ENCODE data around the gene C11orf98. TPM values are rescaled to one million over a fixed set of nuclear protein-coding genes. Genes with fewer than 3 reads are reported as not detected.

C11orf98 gene
- total and polyA plus RNA-seq, 2 of the 13 experiments (the other 11 are each of a cell fraction or from before 2014, with no cell fraction given) = 30.4 to 91.8 TPM

GRCh38 chr11:62678770-62679696, 14.0 kb upstream of the C11orf98 start, which contains the start of gene UBXN1 (continued):
- TF ChIP-seq FOXP4 (CRISPR knock-in tag; IDR thresholded peaks at IDR 0.05) (0 out of 2 replicates have a peak, but pooled peaks have one; percentile 19), NCOA1 (CRISPR knock-in tag; IDR thresholded peaks at IDR 0.05) (no peak), ZNF382 (CRISPR knock-in tag; IDR thresholded peaks at IDR 0.05; ENCODE audit: borderline replicate concordance) (no peak), ATF5 (CRISPR knock-in tag; IDR thresholded peaks at IDR 0.05; ENCODE audit: low read depth) (no peak), ZNF776 (CRISPR knock-in tag; IDR thresholded peaks at IDR 0.05) (peak; percentile 82; the same call in 1 of the 2 replicates), KAT2B (IDR thresholded peaks at IDR 0.05; ENCODE audit: borderline replicate concordance, low read depth, low read length) (no peak), ZKSCAN8 (CRISPR knock-in tag; IDR thresholded peaks at IDR 0.05; ENCODE audit: borderline replicate concordance) (no peak), ZFP36L1 (CRISPR knock-in tag; IDR thresholded peaks at IDR 0.05) (no peak), ELF3 (CRISPR knock-in tag; IDR thresholded peaks at IDR 0.05) (peak; percentile 82), ADNP (CRISPR knock-in tag; IDR thresholded peaks at IDR 0.05) (no peak), ZMYM2 (CRISPR knock-in tag; IDR thresholded peaks at IDR 0.05) (no peak), MXD1 (CRISPR knock-in tag; IDR thresholded peaks at IDR 0.05) (peak; percentile 81), FUBP1 (CRISPR knock-in tag; IDR thresholded peaks at IDR 0.05; ENCODE audit: borderline replicate concordance) (no peak), KLF11 (CRISPR knock-in tag; IDR thresholded peaks at IDR 0.05) (peak; percentile 74), MIXL1 (CRISPR knock-in tag; IDR thresholded peaks at IDR 0.05) (peak; percentile 69; the same call in 1 of the 2 replicates), ZNF567 (CRISPR knock-in tag; IDR thresholded peaks at IDR 0.05; ENCODE audit: borderline replicate concordance) (no peak), ZNF766 (CRISPR knock-in tag; IDR thresholded peaks at IDR 0.05; ENCODE audit: borderline replicate concordance) (no peak; the same call in 1 of the 2 replicates), ZFP82 (CRISPR knock-in tag; IDR thresholded peaks at IDR 0.05; ENCODE audit: borderline replicate concordance) (no peak), RARG (CRISPR knock-in tag; IDR thresholded peaks at IDR 0.05; ENCODE audit: low read depth) (no peak), CBFB (CRISPR knock-in tag; IDR thresholded peaks at IDR 0.05) (peak; percentile 75; the same call in 1 of the 2 replicates), GABPA (IDR thresholded peaks at IDR 0.05; ENCODE audit: low read depth, low read length) (peak; percentile 90), GABPA (CRISPR knock-in tag; IDR thresholded peaks at IDR 0.05; ENCODE audit: low read depth) (peak; percentile 97), EHMT2 (IDR thresholded peaks at IDR 0.05; ENCODE audit: borderline replicate concordance, low read depth, low read length) (no peak), GATAD1 (CRISPR knock-in tag; IDR thresholded peaks at IDR 0.05) (peak; percentile 98), ZMYM3 (CRISPR knock-in tag; IDR thresholded peaks at IDR 0.05) (peak; percentile 48), HMGA1 (CRISPR knock-in tag; conservative IDR thresholded peaks at IDR 0.05) (no peak), NKX3-1 (CRISPR knock-in tag; IDR thresholded peaks at IDR 0.05) (no peak)

All from HepG2 (cell line).